SH-SY5Y (cell line): ENCODE results near the gene PKDREJ.

Experiments used
- GATA2 ChIP-seq: IDR thresholded peaks from 2 replicates; pipeline ENCODE4 v1.6.1; 2011; ENCODE audit warnings: mild to moderate bottlenecking, low read depth, low read length
- GATA3 ChIP-seq: IDR thresholded peaks from 2 replicates; pipeline ENCODE4 v1.6.1; 2011; ENCODE audit warnings: low read depth, mild to moderate bottlenecking, low read length, moderate library complexity

Gene PKDREJ

DNA sequence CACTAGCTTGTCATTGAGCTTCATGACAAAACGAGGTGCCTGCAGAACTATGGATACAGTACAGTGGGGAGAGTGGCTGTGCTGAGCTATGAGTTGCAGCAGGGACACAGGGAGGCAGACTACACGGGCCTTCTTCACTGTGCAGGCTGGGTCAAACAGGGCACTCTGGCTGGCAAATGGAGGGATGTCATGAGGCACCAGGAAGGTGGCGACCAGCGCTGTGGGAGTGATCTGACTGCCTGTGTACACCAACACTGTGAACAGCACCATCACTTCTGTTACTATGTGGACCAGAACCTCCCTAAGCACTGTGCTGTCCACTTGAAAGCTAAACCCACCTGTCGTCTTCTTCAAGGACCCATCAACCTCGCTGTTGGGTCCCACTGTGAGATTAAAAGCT is 3.1 kb downstream of the PKDREJ start:
- TF ChIP-seq GATA3 (no peak), GATA2 (no peak)

DNA sequence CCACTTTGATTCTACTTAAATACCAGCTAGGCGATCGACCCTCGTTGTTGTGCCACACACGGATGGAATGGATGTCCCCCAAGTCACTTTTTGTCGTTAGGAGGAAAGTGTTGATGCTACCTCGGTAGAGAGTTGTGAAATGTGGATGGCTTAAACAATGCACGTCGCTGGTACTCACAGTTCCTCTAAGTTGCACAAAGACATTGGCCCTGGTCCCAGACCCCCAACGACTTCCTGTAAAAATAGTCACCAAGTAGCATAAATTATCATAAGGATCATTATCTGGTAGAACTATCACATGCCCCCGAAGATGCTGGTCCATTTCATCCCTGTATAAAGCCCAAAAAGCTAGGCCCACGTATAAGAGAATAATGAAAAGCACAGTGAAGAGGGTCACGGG is 3.8 kb downstream of the PKDREJ start:
- no peak for TF ChIP-seq GATA3
- TF ChIP-seq GATA2, result no peak

DNA sequence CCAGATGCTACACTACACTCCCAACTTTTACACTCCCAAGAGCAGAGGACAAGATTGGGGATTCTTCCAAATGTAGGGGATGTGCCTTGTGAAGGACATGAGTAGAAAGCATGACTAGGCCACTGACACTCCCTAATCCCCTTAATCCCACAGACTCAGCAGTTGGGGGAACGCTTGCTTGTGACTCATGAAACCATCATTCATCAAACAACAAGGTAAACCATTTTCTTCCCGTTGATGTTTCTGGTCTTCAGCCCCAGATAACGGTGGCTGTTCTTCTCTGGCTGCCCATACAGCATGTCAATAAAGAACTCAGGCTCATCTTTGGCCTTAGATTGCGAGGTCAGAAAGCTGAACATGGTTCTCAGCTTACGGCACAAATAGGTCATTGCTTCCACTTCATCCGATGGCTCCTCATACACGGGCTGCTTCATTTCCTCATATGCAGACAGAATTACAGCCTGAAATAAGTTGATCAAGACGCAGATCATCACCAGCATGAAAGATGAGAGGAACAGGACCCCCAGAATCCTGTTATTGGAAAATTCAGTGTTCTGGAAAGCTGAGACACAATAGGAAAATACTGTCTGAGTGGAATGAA is 6.7 kb downstream of the PKDREJ start:
- TF ChIP-seq GATA3, result no peak
- TF ChIP-seq GATA2, result no peak

DNA sequence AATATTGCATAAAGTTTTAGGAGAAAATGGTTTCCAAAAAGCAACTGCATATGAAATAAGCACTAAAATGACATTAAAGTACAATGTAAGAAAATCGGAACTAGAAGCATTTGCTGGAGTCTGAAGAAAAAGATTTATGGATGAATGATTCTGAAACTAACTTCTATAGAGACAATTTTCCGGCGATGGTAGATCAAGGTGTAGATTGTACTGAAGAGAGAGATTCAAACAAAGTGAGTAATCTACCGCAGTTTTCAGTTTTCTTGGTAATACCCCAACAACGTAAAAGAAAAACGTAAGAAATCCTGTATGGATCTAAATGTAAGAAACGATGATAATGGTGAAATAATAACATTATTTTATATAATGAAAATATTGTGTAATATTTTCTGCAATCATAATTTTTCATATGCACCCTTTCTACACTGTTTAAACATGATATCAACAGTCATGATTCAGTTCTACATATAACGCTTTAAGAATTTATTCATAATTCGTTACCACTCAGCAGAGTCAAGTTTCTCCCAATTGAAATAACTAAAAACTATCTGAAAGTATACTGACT is 11.2 kb downstream of the PKDREJ start:
- TF ChIP-seq GATA3, result no peak
- no peak for TF ChIP-seq GATA2

DNA sequence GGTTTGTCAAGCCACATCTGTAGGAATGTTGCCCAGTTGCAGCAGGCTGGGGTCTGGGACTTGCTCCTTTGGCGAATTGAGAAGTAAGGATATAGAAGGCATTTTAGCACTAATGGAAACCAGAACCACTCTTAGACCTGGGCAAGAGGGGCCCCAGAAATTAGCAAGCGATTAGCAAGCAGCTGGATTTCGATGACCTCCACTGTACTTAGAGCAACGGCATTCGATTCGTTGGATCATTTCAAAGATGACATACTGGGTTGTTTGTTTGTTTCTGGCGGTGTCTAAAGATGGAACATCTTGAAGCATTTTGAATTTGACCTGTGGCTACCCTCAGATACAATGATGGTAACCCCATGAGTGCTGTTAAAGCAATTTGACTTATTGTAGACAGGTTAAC is 11.9 kb downstream of the PKDREJ start:
- no peak for TF ChIP-seq GATA2
- no peak for TF ChIP-seq GATA3

DNA sequence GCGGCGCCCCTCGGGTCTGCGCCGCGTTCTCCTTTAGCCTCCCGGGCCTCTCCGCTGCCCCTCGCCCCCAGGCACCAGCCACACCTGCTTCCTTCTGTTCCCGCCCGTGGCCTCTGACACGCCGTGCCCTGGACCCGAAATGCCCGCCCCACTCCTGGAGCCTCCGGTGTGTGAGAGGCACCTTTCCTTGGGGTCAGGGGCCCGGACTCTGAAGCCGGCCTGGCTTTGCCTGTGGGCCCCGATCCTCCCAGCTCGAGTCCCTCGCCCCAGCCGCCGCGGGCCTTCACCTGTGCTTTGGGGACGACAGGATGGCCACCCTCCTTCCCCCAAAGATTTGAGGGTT is 12.4 kb downstream of the PKDREJ start:
- no peak for TF ChIP-seq GATA2
- no peak for TF ChIP-seq GATA3

DNA sequence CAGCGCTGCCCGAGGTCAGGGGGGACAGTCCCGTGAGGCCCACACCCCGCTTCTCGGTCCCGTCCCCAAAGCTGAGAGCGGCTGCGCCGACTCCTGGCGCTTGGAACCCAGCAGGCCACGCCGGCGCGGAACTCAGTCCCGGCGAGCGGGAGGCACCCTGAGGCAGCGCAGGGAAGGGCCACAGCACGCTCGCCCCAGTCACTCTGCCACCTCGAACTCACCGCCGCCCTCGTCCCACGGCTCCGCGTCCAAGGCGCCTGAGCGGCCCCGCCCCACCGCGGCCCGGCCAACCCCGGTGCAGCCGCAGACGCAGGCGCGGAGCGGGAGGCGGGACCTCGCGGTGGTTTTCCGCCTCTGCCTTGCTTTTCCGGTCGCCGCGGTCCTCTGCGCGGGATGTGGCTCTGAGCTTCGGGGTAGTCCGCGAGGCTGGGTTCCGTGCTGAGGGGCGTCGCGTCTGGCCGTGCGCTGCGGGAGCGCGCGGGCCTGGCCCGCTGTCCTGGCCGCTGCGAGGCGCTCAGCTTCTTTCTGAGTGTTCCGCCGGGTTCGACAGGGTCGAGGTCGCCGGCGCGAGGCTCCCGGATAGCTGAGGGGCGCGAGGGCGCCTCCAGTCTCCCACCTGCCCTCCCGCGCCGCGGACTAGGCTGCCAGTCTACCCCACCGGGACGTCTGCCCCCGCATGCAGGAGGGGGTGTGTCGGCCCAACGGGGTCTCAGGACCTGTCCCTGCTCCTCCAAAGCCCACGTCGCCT is 12.9 kb downstream of the PKDREJ start, which contains the start of gene CDPF1:
Gene CDPF1, minus strand, starts transcription at position 259 of the 748 bp plus-strand sequence. CDS start 2,009 bp downstream, outside the sequence.
- TF ChIP-seq GATA2 (no peak), GATA3 (no peak)

DNA sequence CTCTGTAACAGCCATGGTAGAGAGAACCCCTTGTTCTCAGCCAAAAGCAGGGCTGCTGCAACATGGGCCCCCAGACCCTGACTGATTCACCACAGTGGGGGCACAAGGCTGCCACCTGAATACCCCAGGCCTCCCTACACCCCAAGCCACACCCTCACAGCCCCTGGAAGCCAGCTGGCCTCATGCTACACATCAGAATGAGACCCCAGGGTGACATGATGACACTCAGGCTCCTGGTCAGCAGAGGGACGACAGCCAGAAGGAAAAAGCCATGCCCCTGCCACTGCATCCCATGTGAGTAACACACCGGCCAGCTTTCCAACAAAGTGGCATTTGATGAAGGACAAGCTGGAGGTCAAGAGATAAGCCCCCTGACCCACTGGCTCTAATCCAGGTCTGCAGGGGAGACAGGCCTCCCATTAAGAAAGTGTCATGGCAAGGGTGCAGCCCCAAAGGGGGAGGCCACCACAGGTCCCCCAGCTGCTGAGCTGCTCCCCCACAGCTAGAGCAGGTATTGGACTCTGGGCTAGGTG is 15.6 kb downstream of the PKDREJ start:
- TF ChIP-seq GATA2, result 0 out of 2 replicates have a peak, but pooled peaks have one; percentile 21
- no peak for TF ChIP-seq GATA3

DNA sequence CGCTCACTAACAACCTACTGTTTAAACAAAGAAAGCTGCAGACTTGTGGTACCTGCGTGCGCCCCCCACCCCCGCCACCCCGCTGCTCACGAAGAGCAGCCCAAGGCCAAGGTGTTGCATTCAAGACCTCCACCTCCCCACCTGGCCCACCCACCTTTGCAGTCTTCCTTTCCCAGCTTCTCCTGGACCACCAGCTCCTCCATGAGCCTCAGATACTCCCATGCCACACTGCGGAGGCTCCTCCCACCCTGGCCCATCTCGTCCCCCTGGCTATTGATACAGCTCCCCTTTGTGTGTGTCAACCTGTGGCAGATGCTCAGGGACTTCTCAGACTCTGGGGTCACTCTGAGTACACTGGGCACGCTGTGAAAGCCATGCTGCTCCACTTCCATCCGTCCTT is 17.0 kb downstream of the PKDREJ start:
- TF ChIP-seq GATA3 (no peak), GATA2 (no peak)

DNA sequence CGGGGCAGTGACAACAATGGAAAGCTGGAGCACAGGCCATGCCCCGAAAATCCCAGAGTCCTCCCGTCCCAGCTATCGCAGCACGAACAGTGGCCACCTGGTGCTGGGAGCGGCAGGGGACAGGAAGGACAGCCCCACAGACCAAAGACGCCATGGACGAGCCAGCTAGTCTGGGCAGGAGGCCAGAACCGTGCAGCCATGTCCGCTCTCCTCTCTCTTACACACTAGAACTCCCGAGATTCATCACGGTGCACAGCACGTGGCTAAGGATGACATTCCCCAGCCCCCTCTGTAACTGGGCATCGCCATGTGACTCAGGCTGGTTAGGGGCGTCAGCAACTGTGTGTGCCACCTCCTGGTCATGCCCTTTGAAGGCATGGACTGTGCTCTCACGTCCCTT is 17.6 kb downstream of the PKDREJ start:
- TF ChIP-seq GATA3, result no peak
- TF ChIP-seq GATA2, result no peak

DNA sequence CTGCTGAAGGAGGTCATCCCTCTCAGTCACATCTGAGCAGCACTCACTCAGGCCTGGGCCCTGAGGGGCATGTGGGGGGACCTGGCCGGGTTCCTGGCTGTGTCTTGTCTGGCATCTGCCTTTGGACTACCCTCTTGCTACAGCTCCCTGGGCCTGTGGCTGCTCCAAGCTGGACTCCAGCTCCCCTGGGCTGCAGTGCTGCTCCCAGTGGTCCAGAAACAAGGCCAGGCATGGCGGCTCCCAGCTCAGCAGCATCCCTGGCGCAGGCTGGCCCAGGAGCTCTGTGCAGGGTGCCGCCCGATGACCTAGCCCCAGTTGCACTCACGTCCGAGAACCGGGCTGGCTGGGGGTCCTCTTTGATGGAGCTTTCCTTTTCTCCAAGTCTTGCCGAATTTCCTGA is 18.4 kb downstream of the PKDREJ start:
- TF ChIP-seq GATA3 (no peak), GATA2 (no peak)

DNA sequence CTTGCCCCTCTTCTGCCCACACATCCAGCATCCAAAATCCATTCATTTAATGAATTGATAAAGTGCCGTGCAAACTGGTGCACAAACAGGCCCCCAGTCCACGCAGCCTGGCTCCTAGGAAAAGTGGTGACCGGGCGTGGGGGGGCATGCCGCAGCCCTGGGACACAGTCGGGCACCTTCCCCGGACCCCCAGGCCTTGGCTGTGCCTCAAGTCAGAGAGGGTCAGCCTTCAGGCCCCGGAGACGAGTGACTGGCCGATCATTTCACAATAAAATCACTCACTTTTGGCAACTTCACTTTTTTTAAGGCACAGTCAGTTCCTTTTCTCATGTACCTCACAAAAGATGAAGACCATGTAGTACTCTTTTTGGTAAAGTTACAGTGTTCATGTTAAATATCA is 21.1 kb downstream of the PKDREJ start:
- TF ChIP-seq GATA3 (no peak), GATA2 (no peak)

DNA sequence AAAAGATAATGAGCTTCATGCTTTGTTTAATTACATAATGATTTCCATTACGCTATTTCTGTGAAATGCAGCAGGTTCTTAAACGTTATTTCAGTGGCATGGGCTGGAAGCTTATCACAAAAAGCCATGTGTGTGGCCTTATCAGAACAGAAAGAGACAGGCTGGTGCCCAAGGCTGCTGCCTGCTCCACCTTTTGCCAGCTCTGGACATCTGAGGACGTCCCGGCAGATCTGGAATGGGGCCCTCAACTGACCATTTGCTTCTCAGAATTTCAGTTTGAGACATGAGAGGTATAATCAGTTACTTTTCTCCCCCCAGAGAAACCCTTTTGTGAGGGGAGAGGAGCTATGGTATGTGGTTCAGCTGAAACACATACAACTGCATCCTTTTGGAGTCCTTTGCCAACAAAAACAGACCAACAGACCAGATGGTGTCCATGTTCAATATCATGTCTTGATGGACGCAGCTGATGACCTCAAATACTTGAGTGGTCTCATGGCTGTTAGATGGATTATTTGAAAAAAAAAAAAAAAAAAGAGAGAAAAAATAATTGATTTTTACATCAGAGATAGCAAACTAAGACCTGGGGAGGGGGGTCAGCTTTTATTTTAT is 21.6 kb downstream of the PKDREJ start:
- TF ChIP-seq GATA2, result peak; percentile 94
- TF ChIP-seq GATA3, result no peak; the same call in none of the 2 replicates

DNA sequence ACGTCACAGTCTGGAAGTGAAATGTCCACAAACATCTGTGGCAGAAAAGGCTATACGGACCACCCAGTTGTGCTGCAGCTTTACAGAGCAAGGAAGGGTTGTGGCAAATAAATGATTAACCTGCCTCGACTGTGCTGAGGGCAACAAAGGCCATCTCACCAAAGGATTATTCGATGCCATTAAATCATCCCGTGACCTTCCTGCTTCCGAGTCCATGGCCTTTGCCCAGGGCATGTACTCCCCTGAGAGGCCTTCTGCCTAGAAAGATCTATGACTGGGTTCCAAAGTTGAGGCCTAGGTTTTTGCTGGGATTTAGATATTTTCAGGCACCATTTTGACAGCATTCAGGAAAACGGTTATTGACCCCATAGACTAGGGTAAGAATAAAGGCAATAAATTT is 22.2 kb downstream of the PKDREJ start:
- no peak for TF ChIP-seq GATA2
- TF ChIP-seq GATA3, result no peak

DNA sequence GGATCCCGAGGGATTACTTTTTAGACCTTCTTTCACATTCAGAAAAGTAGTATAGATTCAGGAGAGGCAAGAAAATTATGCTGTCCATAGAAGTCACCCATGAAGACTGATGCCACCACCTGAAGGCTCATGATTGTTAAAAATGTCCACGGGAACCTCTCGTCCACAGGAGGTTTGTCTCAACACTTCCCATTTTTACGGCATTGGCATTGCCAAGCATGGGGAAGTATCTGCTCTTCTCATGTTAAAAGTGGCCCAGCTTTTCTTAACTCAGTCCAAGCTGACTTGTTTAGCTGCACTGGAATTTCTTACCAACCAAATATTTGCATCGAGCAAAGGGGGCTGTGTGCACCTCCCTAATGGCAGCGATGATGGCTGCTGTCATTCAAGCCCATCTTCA is 22.6 kb downstream of the PKDREJ start:
- TF ChIP-seq GATA2 (no peak), GATA3 (no peak)
